Measurements from ENCODE around the gene NXPE3. TPM values are rescaled to one million over a fixed set of nuclear protein-coding genes. Genes with fewer than 3 reads are reported as not detected.

NXPE3 gene
- total RNA-seq, 6 experiments from 2014 or later: 0.75 to 2.9 (median 1.7) TPM

DNA sequence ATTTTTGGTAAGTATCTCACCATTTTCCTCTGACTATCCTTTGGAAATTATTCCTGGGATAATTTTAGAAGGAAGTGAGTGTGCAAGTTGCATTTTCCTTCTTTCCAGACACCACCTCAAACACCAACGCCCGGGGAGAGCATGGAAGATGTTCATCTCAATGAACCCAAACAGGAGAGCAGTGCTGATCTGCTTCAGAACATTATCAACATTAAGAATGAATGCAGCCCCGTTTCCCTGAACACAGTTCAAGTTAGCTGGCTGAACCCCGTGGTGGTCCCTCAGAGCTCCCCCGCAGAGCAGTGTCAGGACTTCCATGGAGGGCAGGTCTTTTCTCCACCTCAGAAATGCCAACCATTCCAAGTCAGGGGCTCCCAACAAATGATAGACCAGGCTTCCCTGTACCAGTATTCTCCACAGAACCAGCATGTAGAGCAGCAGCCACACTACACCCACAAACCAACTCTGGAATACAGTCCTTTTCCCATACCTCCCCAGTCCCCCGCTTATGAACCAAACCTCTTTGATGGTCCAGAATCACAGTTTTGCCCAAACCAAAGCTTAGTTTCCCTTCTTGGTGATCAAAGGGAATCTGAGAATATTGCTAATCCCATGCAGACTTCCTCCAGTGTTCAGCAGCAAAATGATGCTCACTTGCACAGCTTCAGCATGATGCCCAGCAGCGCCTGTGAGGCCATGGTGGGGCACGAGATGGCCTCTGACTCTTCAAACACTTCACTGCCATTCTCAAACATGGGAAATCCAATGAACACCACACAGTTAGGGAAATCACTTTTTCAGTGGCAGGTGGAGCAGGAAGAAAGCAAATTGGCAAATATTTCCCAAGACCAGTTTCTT is 74.2 kb downstream of the NXPE3 start:
- Histone ChIP-seq H3K4me3 (no peak overlapping the region), H3K9me3 (no peaks in the 10 kb centered on the region), H3K4me1 (peaks cover 0 to 46% (median 10%) of the 10 kb centered on the region in 4 donors), H3K36me3 (peaks cover 11 to 64% (median 61%) of the 10 kb centered on the region in 4 donors), H3K27me3 (no peaks in the 10 kb centered on the region), H3K27ac (no peak overlapping the region)
- ATAC-seq (no peak), DNase-seq (no peak)
- 65% methylated on average over 2 of the region's 8 CpGs for WGBS (ENCODE audit: insufficient coverage, low coverage, low lambda C conversion rate, missing lambda C conversion rate)
- TF ChIP-seq POLR2A (IDR thresholded peaks at IDR 0.05) (no peak), CTCF (IDR thresholded peaks at IDR 0.05) (no peak)
- intact Hi-C loops (cut with DNase I): no loop called here

- intact Hi-C loops (cut with DNase I): no loop called here
- Histone ChIP-seq H3K27me3 (no peaks in the 10 kb centered on the region), H3K4me1 (peaks cover 0 to 43% (median 10%) of the 10 kb centered on the region in 4 donors), H3K36me3 (peaks cover 11 to 71% (median 66%) of the 10 kb centered on the region in 4 donors), H3K27ac (no peak overlapping the region), H3K9me3 (no peaks in the 10 kb centered on the region), H3K4me3 (no peak overlapping the region)
- no peak for ATAC-seq
- no peak for TF ChIP-seq CTCF (IDR thresholded peaks at IDR 0.05)
- WGBS (ENCODE audit: insufficient coverage, low coverage, low lambda C conversion rate, missing lambda C conversion rate): 86% methylated on average over 3 of the region's 3 CpGs
- DNase-seq: no peak
Measured at GRCh38 chr3:101853982-101854381, 75.0 kb downstream of the NXPE3 start.

GRCh38 chr3:101854608-101855304 is 75.7 kb downstream of the NXPE3 start:
- Histone ChIP-seq H3K27me3 (no peaks in the 10 kb centered on the region), H3K9me3 (no peaks in the 10 kb centered on the region), H3K27ac (peak overlapping the region in 1 of 3 donors; percentile 5), H3K4me3 (no peak overlapping the region), H3K36me3 (peaks cover 11 to 79% (median 73%) of the 10 kb centered on the region in 4 donors), H3K4me1 (peaks cover 0 to 43% (median 10%) of the 10 kb centered on the region in 4 donors)
- 75% methylated on average over 2 of the region's 2 CpGs for whole genome bisulfite sequencing (ENCODE audit: insufficient coverage, low coverage, low lambda C conversion rate, missing lambda C conversion rate)
- ATAC-seq: no peak
- no peak for DNase-seq
- TF ChIP-seq CTCF (IDR thresholded peaks at IDR 0.05) (no peak), POLR2A (IDR thresholded peaks at IDR 0.05) (no peak)
- intact Hi-C loops (cut with DNase I): no loop called here

DNA sequence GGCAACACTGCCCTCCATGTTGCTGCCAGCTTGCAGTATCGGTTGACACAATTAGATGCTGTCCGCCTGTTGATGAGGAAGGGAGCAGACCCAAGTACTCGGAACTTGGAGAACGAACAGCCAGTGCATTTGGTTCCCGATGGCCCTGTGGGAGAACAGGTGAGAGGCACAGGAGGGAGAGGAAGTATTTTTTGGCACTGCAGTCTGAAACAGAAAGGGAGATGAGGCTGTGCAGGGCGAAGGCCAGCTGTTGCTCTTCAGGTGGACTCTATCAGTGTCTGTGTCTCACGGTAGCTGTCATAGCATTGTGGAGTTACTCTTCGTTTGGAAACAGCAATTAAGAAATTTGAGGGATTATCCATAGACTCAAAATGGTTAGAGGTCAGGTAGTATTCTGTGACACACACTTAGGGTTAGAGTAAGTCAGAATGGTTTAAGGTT is 78.3 kb downstream of the NXPE3 start:
- ATAC-seq (peak in 1 of 4 donors; percentile 14), DNase-seq (no peak)
- no peaks in the 10 kb centered on the region for H3K27me3 ChIP-seq
- WGBS (ENCODE audit: insufficient coverage, low coverage, low lambda C conversion rate, missing lambda C conversion rate): 76% methylated on average over 8 of the region's 8 CpGs
- H3K4me3 ChIP-seq: no peak overlapping the region
- H3K9me3 ChIP-seq: no peaks in the 10 kb centered on the region
- peaks cover 10 to 97% (median 85%) of the 10 kb centered on the region in 4 donors for H3K36me3 ChIP-seq
- H3K4me1 ChIP-seq: peaks cover 0 to 38% (median 9%) of the 10 kb centered on the region in 4 donors
- intact Hi-C loops (cut with DNase I): no loop called here
- no peak overlapping the region for H3K27ac ChIP-seq
- TF ChIP-seq CTCF (IDR thresholded peaks at IDR 0.05): no peak
- TF ChIP-seq POLR2A (IDR thresholded peaks at IDR 0.05): no peak
